NB4 (cell line): ENCODE data around the gene MAB21L1.

ENCODE experiments used
- MYC ChIP-seq: IDR thresholded peaks from 2 replicates; pipeline ENCODE4 v1.6.1; 2011; ENCODE audit warnings: low read depth, low read length
- POLR2A ChIP-seq: IDR thresholded peaks from 2 replicates; pipeline ENCODE4 v1.6.1; 2011; ENCODE audit warnings: mild to moderate bottlenecking; ENCODE audit not compliant: insufficient read length; ENCODE audit errors: extremely low read depth
- TF ChIP-seq, protein P1 (sequence below): IDR thresholded peaks from one replicate; pipeline ENCODE4 v1.5.1; 2012; ENCODE audit warnings: low read depth, low read length
- TF ChIP-seq, protein P2 (sequence below): IDR thresholded peaks from 2 replicates; pipeline ENCODE4 v1.6.1; 2011; ENCODE audit warnings: low read depth, low read length

DNA sequence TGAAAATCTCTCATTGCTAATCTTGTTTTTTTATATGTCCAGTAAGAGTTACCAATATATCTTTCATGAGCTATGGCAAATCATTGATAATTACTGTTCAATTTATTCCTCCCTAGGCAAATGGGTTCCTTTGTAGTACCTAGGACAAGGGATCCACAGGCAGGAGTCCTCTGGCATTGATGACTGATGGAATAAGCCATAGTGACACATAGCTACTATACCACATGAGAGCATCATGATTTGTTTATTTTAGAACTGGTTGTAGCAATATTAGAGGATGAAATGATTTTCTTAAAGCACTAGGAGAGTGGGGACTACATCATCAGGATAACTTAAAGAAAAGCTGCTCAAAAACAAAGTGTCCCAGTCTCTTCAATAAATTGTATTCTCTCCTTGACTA lies 21.7 kb upstream of the MAB21L1 start:
- TF ChIP-seq, protein P1, sequence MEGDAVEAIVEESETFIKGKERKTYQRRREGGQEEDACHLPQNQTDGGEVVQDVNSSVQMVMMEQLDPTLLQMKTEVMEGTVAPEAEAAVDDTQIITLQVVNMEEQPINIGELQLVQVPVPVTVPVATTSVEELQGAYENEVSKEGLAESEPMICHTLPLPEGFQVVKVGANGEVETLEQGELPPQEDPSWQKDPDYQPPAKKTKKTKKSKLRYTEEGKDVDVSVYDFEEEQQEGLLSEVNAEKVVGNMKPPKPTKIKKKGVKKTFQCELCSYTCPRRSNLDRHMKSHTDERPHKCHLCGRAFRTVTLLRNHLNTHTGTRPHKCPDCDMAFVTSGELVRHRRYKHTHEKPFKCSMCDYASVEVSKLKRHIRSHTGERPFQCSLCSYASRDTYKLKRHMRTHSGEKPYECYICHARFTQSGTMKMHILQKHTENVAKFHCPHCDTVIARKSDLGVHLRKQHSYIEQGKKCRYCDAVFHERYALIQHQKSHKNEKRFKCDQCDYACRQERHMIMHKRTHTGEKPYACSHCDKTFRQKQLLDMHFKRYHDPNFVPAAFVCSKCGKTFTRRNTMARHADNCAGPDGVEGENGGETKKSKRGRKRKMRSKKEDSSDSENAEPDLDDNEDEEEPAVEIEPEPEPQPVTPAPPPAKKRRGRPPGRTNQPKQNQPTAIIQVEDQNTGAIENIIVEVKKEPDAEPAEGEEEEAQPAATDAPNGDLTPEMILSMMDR = no peak
- TF ChIP-seq POLR2A = no peak
- TF ChIP-seq, protein P2, sequence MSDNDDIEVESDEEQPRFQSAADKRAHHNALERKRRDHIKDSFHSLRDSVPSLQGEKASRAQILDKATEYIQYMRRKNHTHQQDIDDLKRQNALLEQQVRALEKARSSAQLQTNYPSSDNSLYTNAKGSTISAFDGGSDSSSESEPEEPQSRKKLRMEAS = no peak
- no peak for TF ChIP-seq MYC
